SK-N-DZ (cell line): ENCODE data around the gene SYCN.
"Not testable (repeated sequence)": the region's sequence is repeated elsewhere in the genome, so short reads cannot be mapped to it uniquely, and the experiment has no call there.

ENCODE experiments used
- DNase-seq: peaks from one replicate; pipeline ENCODE4 v3.0.0-alpha.2; 2015; ENCODE audit warnings: low spot score

Gene SYCN

DNA sequence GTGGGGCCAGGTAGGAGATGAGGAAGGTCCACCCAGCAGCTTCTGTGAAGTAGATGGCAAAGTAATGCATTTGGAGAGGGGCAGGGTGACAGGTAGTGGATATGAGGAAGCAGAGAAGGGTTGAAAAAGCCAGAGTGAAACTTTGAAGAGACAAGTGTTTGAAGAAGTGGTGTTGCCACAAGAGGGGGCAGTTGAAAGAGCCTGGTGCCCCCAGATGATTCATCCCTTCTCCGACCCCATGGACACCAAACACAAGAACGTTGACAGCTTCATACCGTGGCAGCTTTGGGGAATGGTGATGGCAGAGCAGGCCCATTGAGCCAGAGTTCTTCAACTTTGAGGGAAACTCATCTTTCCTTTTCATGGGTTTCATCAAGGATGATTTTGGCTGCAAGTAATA lies 20.8 kb upstream of the SYCN start:
- DNase-seq, result no peak

DNA sequence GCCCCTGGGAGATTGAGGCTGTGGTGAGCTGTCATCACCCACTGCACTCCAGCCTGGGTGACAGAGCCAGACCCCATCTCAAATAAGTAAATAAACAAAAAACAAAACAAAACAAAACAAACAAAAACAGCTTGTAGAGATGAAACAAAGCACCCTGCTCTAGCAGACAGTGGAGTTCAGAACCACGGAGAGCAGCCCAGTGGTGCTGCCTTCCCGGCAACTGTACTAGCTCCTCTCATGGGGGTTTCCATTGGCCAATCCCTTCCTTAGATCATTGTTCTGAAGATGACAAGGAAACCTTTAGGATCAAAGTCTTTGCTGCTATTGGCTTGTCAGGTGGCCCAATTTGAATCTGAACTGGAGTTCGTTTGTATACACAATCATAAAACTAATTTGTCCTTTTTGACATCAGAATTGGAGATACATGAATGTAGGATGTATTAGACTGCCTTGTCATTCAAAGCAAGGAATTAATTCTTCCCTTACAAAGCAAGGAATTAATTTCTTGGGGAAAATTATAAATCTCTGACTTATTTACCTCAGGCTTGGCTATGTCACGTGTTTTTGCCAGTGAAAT lies 19.7 kb upstream of the SYCN start:
- no peak for DNase-seq

DNA sequence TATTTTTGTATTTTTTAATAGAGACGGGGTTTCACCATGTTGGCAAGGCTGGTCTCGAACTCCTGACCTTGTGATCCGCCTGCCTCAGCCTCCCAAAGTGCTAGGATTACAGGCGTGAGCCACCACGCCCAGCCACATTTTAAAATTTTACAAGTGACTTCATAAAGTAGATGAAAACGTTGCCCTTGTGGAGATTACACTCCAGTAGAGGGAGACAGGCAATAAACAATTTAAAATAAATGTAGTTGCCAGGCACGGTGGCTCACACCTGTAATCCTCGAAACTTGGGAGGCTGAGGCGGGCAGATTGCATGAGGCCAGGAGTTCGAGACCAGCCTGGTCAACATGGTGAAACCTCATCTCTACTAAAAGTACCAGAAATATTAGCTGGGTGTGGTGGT lies 15.0 kb upstream of the SYCN start:
- not testable (repeated sequence) for DNase-seq

DNA sequence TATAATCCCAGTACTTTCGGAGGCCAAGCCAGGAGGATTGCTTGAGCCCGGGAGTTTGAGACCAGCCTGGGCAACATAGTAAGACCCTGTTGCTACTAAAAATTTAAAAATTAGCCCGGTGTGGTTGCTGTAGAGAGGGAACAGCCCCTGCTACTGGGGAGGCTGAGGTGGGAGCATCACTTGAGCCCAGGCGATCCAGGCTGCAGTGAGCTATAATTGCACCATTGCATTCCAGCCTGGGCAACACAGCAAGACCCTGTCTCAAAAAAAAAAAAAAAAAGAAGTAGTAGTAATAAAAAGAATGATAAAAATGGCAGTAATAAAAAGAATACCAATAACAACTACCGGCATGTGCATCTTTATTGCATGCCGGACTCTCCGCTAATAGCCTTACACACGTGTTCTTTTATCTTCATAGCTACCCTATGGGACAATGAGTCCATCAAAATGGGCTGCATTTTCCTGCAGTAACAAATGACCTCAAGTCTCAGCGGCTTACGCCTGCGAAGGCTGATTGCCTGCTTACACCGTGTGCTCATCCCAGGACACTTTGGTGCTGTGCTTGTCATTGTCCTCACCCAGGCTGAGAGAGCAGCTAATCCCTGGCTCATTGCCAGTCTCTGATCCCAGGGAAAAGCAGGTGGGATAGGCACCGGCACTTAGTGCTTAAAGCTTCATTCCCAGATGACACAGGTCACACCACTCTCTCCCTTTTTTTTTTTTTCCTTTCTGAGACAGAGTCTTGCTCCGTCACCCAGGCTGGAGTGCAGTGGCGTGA lies 14.4 kb upstream of the SYCN start:
- no peak for DNase-seq

DNA sequence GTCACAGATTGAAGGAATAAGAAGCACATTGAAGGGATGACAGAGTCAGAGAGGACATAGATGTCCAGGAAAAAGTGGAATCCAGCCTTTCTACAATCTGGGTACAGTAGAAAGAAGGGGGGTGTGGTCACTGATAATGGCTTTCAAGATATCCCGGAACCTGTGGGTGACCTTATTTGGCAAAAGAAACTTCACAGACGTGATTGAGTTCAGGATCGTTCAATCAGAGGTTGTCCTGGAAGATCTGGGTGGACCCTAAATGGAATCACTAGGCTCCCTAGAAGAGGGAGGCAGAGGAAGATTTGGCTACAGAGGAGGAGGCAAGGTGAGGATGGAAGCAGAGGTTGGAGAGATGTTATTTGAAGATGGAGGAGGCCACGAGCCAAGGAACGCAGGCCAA lies 13.0 kb upstream of the SYCN start:
- no peak for DNase-seq

DNA sequence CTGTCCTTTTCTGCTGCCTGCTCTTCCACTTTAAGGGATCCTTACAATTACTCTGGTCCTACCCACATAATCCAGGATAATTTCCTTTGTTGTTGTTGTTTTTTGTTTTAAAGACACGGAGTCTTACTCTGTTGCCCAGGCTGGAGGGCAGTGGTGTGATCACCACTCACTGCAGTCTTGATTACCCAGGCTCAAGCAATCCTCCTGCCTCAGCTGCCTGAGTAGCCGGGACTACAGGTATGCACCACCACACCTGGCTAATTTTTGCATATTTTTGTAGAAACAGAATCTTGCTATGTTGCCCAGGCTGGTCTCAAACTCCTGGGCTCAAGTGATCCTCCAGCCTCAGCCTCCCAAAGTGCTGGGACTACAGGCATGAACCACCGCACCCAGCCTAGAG lies 11.3 kb upstream of the SYCN start:
- not testable (repeated sequence) for DNase-seq

DNA sequence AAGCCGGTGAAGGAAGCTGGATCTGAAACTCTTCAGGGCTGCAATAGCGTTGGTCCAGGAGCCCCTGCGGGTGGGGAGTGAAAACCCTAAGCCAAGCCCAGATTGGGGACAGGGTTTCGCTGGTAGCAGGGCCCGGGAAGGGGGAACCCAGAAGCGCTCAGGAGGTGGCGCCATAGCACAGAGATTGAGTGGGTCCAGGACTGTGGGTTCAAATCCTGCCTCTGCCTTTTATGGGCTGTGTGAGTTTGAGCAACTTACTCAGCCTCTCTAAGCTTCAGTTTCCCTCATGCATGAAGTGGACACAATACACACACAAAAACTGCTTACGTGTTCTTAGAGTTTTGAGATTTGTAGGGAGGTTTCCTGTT lies 8.3 kb upstream of the SYCN start:
- no peak for DNase-seq

DNA sequence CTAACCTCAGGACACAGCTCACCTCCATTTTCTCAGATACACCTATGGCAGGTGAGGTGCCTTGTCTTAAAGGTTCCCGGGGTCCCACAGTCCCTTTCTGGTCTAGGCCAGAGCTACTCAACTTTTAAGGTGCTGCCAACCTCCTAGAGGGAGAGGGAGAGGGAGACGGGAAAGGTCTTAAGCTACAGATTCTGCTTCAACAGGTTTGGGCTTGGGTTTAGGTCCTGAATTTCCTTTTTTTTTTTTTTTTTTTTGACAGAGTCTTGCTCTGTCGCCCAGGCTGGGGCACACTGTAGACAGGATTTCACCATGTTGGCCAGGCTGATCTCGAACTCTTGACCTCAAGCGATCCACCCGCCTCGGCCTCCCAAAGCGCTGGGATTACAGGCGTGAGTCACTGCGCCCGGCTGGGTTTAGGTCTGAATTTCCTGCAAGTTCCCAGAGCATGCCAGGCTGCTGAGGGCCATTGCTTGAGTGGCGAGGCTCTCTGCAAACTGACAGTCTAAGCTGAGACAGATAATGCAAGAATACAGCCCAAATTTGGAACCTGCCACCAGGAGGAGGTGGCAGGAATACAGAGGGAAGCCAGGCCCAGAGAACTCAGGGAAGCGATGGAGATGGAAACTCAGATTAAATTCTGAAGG lies 7.8 kb upstream of the SYCN start:
- no peak for DNase-seq

DNA sequence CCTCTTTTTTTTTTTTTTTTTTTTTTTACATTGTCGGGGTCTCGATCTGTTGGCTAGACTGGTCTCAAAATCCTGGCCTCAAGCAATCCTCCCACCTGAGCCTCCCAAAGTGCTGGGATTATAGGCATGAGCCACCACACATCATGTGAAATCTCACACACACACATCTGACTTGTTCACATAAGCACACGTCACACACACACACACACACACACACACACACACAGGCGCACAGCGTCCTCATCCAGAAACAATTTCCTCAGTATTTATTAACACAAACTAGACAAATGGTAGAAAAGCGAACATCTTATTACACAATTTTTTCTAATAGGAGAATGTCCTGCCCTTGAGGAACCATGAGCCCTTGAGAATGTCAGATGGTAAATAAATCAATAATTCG lies 5.1 kb upstream of the SYCN start:
- no peak for DNase-seq

DNA sequence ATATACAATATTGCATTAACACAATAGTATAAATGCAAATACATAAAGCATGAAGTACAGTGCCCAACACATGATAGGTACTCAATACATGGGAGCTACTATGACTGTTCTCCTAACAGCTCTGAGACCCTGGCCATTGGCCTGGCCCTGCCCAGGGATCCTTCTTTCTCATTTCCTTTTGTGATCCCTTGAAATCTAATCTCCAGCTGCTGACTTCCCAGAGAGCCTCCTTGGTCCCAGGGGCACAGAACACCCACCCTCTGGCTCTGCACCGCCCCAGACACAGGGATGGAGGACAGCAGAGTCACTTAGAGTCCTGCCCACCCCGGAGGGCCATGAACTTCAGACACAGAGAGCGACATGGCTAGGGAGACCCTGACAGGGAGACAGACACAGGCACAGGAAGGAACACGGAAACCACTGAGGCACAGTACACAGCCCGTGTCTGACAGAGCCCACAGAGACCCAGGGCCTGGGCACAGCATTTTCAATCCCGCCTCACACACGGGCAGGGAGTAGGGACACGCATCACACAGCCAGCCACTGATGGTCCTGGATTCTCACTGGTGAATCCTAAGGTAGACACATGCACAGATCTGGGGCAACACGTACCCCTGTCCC lies 4.2 kb upstream of the SYCN start:
- no peak for DNase-seq

DNA sequence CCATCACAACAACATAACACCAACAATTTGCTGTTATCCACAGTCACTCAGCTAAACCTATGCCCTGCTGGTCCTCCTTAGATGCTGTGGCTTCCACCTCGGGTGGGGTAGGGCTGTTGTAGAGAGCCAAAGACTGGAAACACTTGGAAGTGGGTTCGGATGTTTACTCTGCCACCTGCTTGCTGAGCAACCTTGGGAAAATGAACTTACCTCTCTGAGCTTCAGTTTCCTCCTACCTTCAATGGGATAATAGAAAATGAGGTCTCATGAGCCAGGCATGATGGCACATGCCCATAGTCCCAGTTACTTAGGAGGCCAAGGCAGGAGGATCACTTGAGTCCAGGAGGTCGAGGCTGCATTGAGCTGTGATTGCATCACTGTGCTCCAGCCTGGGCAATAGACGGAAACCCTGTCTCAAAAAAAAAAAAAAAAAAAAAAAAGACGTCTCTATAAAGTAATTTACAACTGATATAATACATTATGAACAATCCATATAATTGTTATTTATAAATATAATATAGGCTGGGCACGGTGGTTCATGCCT lies 3.3 kb upstream of the SYCN start:
- DNase-seq, result no peak

DNA sequence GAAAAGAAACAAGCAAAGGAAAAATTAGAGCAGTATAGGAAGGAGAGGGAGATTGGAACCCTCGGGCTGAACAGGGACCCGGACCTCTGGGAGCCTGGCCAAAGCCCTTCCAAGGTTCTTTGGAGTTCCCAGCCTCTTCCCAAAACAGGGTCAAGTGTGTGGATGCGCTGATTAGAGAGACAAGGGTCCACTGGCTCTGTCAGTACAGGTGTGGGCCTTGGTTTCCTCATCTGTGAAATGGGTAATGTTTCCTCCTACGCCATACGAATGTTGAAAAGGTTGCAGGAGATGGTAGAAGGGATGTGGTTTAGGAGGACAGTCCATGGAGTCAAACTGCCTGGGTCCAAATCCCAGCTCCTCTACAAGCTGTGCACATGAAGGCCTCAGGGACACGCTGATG lies 2.1 kb upstream of the SYCN start:
- no peak for DNase-seq

DNA sequence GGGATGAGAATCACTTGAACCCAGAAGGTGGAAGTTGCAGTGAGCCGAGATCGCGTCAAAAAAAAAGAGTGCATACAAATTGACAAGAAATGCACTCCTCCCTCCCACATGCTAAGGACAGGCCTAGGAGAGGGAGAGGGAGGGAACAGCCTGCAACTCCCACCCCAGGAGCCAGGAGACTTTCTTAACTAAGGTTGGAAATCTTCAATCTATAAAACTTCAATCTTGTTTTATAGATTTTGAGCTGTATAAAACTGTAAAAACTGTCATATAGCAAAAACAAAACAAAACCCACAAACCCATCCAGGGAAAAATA lies 1.3 kb upstream of the SYCN start:
- DNase-seq, result no peak

DNA sequence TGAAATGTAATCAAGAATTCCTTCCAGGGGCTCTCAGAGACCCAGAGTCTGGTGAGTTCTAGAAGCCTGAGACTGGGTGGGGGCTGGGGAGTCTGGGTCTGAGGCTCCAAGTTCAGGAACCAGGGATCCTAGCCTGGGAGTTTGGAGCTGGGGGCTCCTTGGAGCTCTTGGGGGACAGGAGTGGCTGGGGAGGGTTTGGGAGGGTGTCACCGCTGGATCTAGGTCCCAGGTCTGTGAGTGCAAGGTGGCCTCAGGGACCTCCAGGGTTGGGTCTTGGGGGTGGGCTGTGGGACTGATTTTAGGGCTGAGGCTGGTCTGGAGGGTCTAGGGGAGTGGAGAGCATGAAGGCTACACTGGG lies 1.1 kb downstream of the SYCN start:
- no peak for DNase-seq

DNA sequence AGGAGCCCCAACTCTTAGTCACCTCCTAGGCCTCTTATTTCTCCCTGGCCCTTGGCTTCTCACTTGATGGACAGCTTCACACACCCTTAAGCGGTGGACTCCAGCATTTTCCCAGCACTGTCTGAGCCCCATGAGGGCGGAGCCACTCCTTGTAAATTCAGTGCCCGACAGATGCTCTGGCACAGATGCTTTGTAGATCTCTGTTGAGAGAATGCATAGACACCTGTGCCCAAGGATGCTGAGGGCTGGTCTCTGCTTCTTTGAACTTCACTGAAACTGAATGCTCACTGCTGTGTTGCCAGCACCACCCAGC lies 3.3 kb downstream of the SYCN start:
- DNase-seq, result no peak

DNA sequence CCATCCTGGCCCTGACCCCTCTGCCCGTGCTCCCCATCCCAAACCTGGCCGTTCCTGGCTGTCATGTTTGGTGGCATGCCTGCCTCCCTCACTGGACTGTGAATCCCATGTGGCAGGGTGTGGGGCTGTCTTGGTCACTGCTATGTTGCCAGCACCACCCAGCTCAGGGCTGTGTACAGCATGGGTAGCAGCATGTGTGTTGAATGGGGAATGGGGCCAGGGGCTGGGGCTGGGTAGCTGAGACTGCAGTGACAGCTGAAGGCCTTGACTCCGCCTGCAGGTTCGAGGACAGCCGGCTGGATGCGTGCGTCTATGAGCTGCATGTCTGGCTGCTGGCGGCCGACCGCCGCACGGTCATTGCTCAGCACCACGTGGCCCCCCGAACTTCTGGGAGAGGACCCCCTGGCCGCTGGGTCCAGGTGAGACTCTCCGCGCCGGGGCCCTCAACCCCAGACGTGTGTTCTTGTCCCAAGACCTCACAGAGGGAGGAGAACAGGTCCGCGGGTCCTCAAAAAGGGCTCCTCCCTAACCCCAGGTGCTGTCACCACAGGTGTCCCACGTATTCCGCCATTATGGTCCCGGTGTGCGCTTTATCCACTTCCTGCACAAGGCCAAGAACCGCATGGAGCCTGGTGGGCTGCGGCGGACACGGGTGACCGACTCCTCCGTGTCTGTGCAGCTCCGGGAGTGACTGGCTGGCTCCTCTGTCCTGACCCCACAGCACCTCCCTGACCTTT lies 3.8 kb downstream of the SYCN start:
- no peak for DNase-seq

DNA sequence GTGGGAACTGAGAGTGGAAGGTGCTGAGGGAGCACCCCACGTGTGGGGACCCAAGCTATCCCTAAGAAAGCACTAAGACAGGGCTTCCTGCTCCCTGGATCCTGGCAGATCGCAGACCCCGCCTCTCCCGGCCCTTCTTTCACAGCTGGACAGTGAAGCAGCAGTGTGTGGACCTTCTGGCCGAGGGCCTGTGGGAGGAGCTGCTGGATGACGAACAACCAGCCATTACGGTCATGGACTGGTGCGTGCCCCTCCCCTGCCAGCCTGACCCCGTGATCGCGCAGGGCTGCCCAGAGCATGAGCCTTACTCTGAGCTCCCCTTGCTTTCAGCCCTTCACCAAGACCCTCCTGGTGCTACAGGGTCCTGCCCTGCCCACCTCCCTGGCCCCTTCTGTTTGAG lies 5.0 kb downstream of the SYCN start:
- DNase-seq, result peak; percentile 50

DNA sequence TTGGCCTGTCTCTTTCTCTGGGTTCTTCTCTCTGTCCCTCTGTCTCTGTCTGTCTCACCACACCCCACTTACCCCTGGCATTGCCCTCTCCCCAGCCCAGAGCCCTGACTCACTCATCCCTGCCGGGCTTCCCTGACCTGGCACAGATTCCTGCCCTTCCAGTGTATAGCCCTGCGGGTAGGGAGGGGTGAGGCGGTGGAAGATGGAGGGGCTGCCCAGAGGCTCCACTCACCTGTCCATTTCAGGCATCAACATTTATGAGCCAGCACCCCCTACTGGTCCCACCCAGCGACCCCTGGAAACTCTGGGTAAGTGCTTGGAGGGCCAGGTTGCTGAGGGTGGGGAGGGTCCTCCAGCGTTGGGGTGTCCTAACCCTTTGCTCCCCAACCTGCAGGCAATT lies 6.3 kb downstream of the SYCN start:
- DNase-seq, result no peak

DNA sequence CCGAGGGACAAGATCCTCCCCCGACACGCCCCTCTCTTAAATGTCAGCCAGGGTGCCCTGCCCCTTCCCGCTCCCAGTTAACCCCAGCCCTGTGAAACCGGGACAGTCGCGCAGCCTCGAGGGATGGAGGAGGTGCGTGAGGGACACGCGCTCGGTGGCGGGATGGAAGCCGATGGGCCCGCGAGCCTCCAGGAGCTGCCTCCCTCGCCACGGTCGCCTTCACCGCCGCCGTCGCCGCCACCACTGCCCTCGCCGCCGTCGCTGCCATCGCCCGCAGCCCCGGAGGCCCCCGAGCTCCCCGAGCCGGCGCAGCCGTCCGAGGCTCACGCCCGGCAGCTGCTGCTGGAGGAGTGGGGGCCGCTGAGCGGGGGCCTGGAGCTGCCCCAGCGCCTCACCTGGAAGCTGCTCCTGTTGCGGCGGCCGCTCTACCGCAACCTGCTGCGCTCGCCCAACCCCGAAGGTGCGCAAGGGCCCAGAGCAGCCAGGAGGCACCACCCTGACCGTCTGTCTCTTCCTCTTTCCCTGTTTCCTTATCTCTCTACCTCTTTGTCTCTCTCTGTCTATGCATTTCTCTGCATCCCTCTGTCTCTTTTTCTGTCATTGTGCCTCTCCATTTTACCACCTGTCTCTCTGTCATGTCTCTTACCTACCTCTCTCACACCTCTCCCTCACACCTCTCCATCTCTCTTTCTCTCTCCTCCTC lies 7.1 kb downstream of the SYCN start, which contains the start of gene NCCRP1:
Gene NCCRP1, plus strand, starts transcription at position 105 of the 703 bp plus-strand sequence. Its CDS starts 19 bp downstream, at position 124.
- DNase-seq, result no peak

DNA sequence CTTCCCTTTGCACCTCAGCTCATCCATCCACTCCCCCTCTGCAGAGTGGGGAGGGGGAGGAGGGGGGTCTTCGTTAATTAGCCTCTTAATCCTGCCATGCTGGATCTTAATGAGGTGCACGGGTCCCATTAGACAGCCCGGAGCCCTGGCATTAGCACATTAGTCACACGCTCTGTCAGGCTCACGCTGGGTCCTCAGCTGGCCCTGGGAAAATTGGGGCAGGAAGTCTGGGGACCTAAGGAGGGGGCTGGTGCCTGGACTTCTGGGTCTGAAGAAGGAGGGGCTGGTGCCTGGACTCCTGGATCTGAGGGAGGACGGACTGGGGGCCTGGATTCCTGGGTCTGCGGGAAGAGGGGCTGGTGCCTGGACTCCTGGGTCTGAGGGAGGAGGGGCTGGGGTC lies 7.7 kb downstream of the SYCN start:
- no peak for DNase-seq

DNA sequence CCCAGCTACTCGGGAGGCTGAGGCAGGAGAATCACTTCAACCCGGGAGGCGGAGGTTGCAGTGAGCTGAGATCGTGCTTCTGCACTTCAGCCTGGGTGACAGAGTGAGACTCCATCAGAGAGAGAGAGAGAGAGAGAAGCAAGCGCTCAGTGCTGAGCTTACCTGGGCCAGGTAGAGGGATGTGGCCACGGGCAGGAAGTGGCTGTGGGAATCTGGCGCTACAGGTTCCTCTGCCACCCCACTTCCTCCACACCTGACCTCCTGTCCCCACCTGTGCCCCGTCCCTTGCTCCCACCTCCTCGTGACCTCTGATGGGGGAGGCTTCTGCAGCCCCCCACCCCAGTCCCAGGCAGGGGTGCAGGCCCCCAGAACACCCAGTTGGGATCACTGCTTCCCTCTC lies 8.3 kb downstream of the SYCN start:
- no peak for DNase-seq
